Duodenal mucosa (tissue), 2 donors: ENCODE results near the gene LRTM1.

Experiments used
- H3K27ac ChIP-seq: one replicate; pipeline ENCODE4 v1.7.0; 2013; ENCODE audit warnings: low read depth, low read length
- H3K27me3 ChIP-seq, 2 donors: one replicate each; pipeline ENCODE4 v1.7.0; 2013; ENCODE audit warnings: low read length in 2 of 2, control low read depth in 1 of 2; ENCODE audit not compliant: insufficient read depth in 2 of 2, control insufficient read depth in 1 of 2
- H3K36me3 ChIP-seq, 2 donors: one replicate each; pipeline ENCODE4 v1.7.0; 2013; ENCODE audit warnings: low read length in 2 of 2, control low read depth in 1 of 2; ENCODE audit not compliant: insufficient read depth in 2 of 2, control insufficient read depth in 1 of 2
- H3K4me1 ChIP-seq, 2 donors: one replicate each; pipeline ENCODE4 v1.7.0; 2013; ENCODE audit warnings: low read length in 2 of 2, control low read depth in 1 of 2; ENCODE audit not compliant: insufficient read depth in 2 of 2, control insufficient read depth in 1 of 2
- H3K4me3 ChIP-seq, 2 donors: one replicate each; pipeline ENCODE4 v1.7.0; 2013; ENCODE audit warnings: low read length in 2 of 2, low read depth in 1 of 2
- H3K9ac ChIP-seq, 2 donors: one replicate each; pipeline ENCODE4 v1.7.0; 2013; ENCODE audit warnings: low read length in 2 of 2, low read depth in 1 of 2
- H3K9me3 ChIP-seq, 2 donors: one replicate each; pipeline ENCODE4 v1.7.0; 2013; ENCODE audit warnings: low read length in 2 of 2, control low read depth in 1 of 2; ENCODE audit not compliant: control insufficient read depth in 1 of 2

LRTM1 gene

GRCh38 chr3:54928046-54928770 lies at the start of gene LRTM1:
LRTM1 (minus strand) TSS chr3:54928059; CDS start chr3:54927911, 148 bp downstream.
- no peak within 1 kb of the TSS for H3K4me3 ChIP-seq
- H3K36me3 ChIP-seq = no peaks in the 10 kb centered on the region
- no peaks in the 10 kb centered on the region for H3K4me1 ChIP-seq
- no peak within 1 kb of the TSS for H3K27ac ChIP-seq
- no peak within 1 kb of the TSS for H3K9ac ChIP-seq
- no peaks in the 10 kb centered on the region for H3K27me3 ChIP-seq
- H3K9me3 ChIP-seq = no peaks in the 10 kb centered on the region

- Histone ChIP-seq H3K4me1 (no peaks in the 10 kb centered on the region), H3K36me3 (no peaks in the 10 kb centered on the region), H3K27ac (no peak overlapping the region), H3K9ac (no peak overlapping the region), H3K9me3 (no peaks in the 10 kb centered on the region), H3K4me3 (no peak overlapping the region), H3K27me3 (no peaks in the 10 kb centered on the region)
These were observed 49.6 kb upstream of the LRTM1 start for GRCh38 chr3:54977439-54977838.

DNA sequence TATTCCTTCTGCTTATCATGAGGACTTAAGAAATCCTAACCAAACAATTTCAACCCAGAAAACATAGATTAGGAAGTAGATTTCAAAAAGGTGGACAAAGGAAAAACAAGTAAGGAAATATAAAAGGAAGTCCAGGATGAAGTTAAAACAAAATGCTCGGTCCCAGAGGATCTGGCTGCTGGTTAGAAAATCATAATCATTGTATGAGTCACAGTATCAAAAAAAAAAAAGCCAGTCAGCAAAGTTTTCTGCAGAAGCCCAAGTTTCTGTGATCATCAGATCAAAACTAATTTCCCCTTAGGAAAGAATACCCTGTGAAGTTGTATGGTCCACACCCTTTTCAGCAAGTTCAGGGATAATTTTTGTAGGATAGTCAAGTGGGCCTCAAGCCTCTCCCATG lies 43.0 kb upstream of the LRTM1 start:
- no peak overlapping the region for H3K4me3 ChIP-seq
- H3K4me1 ChIP-seq = peaks cover 5 to 14% of the 10 kb centered on the region in 2 donors
- H3K36me3 ChIP-seq = no peaks in the 10 kb centered on the region
- no peaks in the 10 kb centered on the region for H3K27me3 ChIP-seq
- H3K27ac ChIP-seq = no peak overlapping the region
- H3K9ac ChIP-seq = no peak overlapping the region
- no peaks in the 10 kb centered on the region for H3K9me3 ChIP-seq

- H3K4me1 ChIP-seq = peaks cover 5 to 14% of the 10 kb centered on the region in 2 donors
- no peaks in the 10 kb centered on the region for H3K36me3 ChIP-seq
- no peaks in the 10 kb centered on the region for H3K27me3 ChIP-seq
- no peaks in the 10 kb centered on the region for H3K9me3 ChIP-seq
- no peak overlapping the region for H3K27ac ChIP-seq
- no peak overlapping the region for H3K4me3 ChIP-seq
- H3K9ac ChIP-seq = no peak overlapping the region
These were observed 41.8 kb upstream of the LRTM1 start for GRCh38 chr3:54969652-54970051.

- no peak overlapping the region for H3K4me3 ChIP-seq
These were observed 40.8 kb upstream of the LRTM1 start for GRCh38 chr3:54968546-54969172.

DNA sequence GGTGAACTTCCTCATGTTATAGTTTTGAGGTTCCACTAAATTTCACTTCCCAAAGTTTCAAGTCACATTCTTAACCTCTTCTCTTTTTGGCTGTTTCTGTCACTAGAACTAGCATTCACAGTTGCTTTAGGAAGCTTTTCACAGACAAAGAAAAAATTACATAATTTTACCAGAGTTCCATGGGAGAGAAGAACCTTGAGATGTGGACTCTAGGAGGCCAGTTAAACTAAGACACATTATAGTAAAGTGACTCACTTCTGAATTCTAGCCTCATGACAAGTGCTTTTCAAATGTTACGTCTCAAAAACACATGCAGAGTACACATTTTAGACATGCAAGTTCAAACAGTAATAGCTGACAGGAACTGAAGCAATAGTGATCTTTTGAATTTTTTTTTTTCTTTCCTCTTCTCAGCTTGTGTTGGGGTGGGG lies 39.9 kb upstream of the LRTM1 start:
- peaks cover 5 to 14% of the 10 kb centered on the region in 2 donors for H3K4me1 ChIP-seq
- no peak overlapping the region for H3K9ac ChIP-seq
- no peaks in the 10 kb centered on the region for H3K9me3 ChIP-seq
- no peaks in the 10 kb centered on the region for H3K27me3 ChIP-seq
- no peak overlapping the region for H3K4me3 ChIP-seq
- H3K27ac ChIP-seq = no peak overlapping the region
- no peaks in the 10 kb centered on the region for H3K36me3 ChIP-seq

More at GRCh38 chr3:54968546-54969172, 40.8 kb upstream of the LRTM1 start:
- no peaks in the 10 kb centered on the region for H3K9me3 ChIP-seq
- H3K27ac ChIP-seq = no peak overlapping the region
- H3K9ac ChIP-seq = no peak overlapping the region
- H3K27me3 ChIP-seq = no peaks in the 10 kb centered on the region
- H3K36me3 ChIP-seq = no peaks in the 10 kb centered on the region
- H3K4me1 ChIP-seq = peaks cover 5 to 14% of the 10 kb centered on the region in 2 donors

- Histone ChIP-seq H3K36me3 (no peaks in the 10 kb centered on the region), H3K27ac (no peak overlapping the region), H3K27me3 (no peaks in the 10 kb centered on the region), H3K4me3 (peak overlapping the region; percentile 1 to 33), H3K4me1 (peaks cover 5 to 14% of the 10 kb centered on the region in 2 donors), H3K9me3 (no peaks in the 10 kb centered on the region), H3K9ac (no peak overlapping the region)
These were observed 39.1 kb upstream of the LRTM1 start for GRCh38 chr3:54966979-54967378.

DNA sequence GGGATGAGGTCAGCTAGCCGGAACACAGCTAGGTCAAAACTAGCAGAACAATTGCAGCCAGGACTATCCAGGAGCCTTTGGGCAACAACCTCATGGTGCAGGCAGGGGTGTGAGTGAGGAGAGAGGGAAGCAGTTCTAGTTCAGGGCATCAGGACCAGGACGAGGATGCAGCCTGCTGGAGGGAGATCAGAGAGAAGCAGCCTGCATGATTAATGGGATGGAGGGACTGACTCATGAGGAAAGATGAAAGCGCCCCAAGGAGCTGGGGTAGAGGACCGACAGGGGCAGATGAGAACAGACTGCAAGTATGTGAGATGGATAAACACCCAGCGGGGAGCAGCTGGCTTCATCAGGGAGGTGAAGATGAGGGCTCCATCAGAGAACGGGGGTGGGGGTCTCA lies 37.9 kb upstream of the LRTM1 start:
- peaks cover 5 to 14% of the 10 kb centered on the region in 2 donors for H3K4me1 ChIP-seq

GRCh38 chr3:54964081-54964480 lies 36.2 kb upstream of the LRTM1 start:
- Histone ChIP-seq H3K36me3 (no peaks in the 10 kb centered on the region), H3K9ac (no peak overlapping the region), H3K9me3 (no peaks in the 10 kb centered on the region), H3K4me3 (no peak overlapping the region), H3K27ac (no peak overlapping the region), H3K4me1 (peaks cover 5 to 14% of the 10 kb centered on the region in 2 donors), H3K27me3 (no peaks in the 10 kb centered on the region)

More for the DNA sequence above, 37.9 kb upstream of the LRTM1 start:
- H3K27ac ChIP-seq = no peak overlapping the region
- H3K4me3 ChIP-seq = no peak overlapping the region
- H3K9ac ChIP-seq = no peak overlapping the region
- H3K36me3 ChIP-seq = no peaks in the 10 kb centered on the region
- no peaks in the 10 kb centered on the region for H3K27me3 ChIP-seq
- no peaks in the 10 kb centered on the region for H3K9me3 ChIP-seq

- no peak overlapping the region for H3K27ac ChIP-seq
- H3K4me3 ChIP-seq = no peak overlapping the region
- H3K36me3 ChIP-seq = no peaks in the 10 kb centered on the region
- no peaks in the 10 kb centered on the region for H3K9me3 ChIP-seq
- H3K27me3 ChIP-seq = no peaks in the 10 kb centered on the region
- H3K4me1 ChIP-seq = peaks cover 5 to 14% of the 10 kb centered on the region in 2 donors
- no peak overlapping the region for H3K9ac ChIP-seq
These were observed 35.8 kb upstream of the LRTM1 start for GRCh38 chr3:54963641-54964040.
